ENCODE results near the gene ZNF77. TPM values are rescaled to one million over a fixed set of nuclear protein-coding genes. Genes with fewer than 3 reads are reported as not detected.

The ZNF77 gene
- total and polyA plus RNA-seq, 10 of the 15 experiments (the other 5 are each of a cell fraction or from before 2014, with no cell fraction given): 1.9 to 4.7 (median 3.0) TPM

- TF ChIP-seq ZNF384 (IDR thresholded peaks at IDR 0.05; ENCODE audit: borderline replicate concordance, low read depth, low read length) (no peak), TAF1 (IDR thresholded peaks at IDR 0.05; ENCODE audit: borderline replicate concordance, low read depth, low read length) (no peak), BCL11A (IDR thresholded peaks at IDR 0.05; ENCODE audit: low read depth, low read length) (no peak), ZNF217 (IDR thresholded peaks at IDR 0.05) (no peak), NR2C2 (IDR thresholded peaks at IDR 0.05; ENCODE audit: borderline replicate concordance, control insufficient read depth, insufficient read length, low read depth) (no peak), ZNF24 (IDR thresholded peaks at IDR 0.05) (0 out of 2 replicates have a peak, but pooled peaks have one; percentile 27), ASH2L (IDR thresholded peaks at IDR 0.05; ENCODE audit: borderline replicate concordance, low read depth) (no peak), EP300 (IDR thresholded peaks at IDR 0.05; ENCODE audit: borderline replicate concordance in 1 of 2, control insufficient read depth in 1 of 2, low read depth in 2 of 2, low read length in 2 of 2) (no peak), EZH2 (IDR thresholded peaks at IDR 0.05; ENCODE audit: borderline replicate concordance, control insufficient read depth, low read depth, low read length) (no peak), STAT1 (conservative IDR thresholded peaks at IDR 0.05) (no peak), CUX1 (IDR thresholded peaks at IDR 0.05; ENCODE audit: insufficient replicate concordance, low read depth, low read length) (no peak), FOS (IDR thresholded peaks at IDR 0.05; ENCODE audit: borderline replicate concordance, extremely low read depth, insufficient read length) (no peak), NFYA (IDR thresholded peaks at IDR 0.05; ENCODE audit: borderline replicate concordance, low read depth, low read length) (no peak), CTCF (IDR thresholded peaks at IDR 0.05 in 2 of 3, conservative IDR thresholded peaks at IDR 0.05 in 1 of 3; ENCODE audit: control insufficient read depth in 2 of 3, extremely low read depth in 1 of 3, insufficient read depth in 1 of 3, low read depth in 3 of 3, low read length in 3 of 3) (peak; percentile 63 to 94 (median 65); a peak in 5 of 6 replicates), SMC3 (IDR thresholded peaks at IDR 0.05; ENCODE audit: borderline replicate concordance, low read length) (peak; percentile 70; the same call in 1 of the 2 replicates), RAD21 (IDR thresholded peaks at IDR 0.05; ENCODE audit: insufficient read depth, low read depth, low read length) (peak; percentile 82), CHD2 (IDR thresholded peaks at IDR 0.05; ENCODE audit: borderline replicate concordance, low read depth, low read length) (no peak), NFXL1 (IDR thresholded peaks at IDR 0.05; ENCODE audit: borderline replicate concordance) (no peak), NRF1 (conservative IDR thresholded peaks at IDR 0.05; ENCODE audit: low read depth, low read length) (no peak), CEBPB (IDR thresholded peaks at IDR 0.05; ENCODE audit: borderline replicate concordance in 1 of 2, low read depth in 2 of 2, low read length in 2 of 2) (no peak), ESRRA (IDR thresholded peaks at IDR 0.05; ENCODE audit: low read length) (no peak), MAX (IDR thresholded peaks at IDR 0.05; ENCODE audit: low read depth, low read length) (no peak), CREM (IDR thresholded peaks at IDR 0.05; ENCODE audit: low read depth) (peak; percentile 97)
These were observed 17.4 kb upstream of the ZNF77 start (continued) for GRCh38 chr19:2962018-2962670.

Data from GM12878 (cell line).